ENCODE results near the gene HIGD2A.

GRCh38 chr5:176388444-176389134 is at the start of gene HIGD2A, which contains the start of gene NOP16:
- TF ChIP-seq GATA2 (IDR thresholded peaks at IDR 0.05; ENCODE audit: low read depth, low read length) (no peak), GATA3 (IDR thresholded peaks at IDR 0.05; ENCODE audit: low read depth, low read length) (no peak)
